ENCODE measurements around the gene FNIP1. TPM values are rescaled to one million over a fixed set of nuclear protein-coding genes. Genes with fewer than 3 reads are reported as not detected.

FNIP1 gene
- total RNA-seq, 2 donors from 2014 or later = 19.9 to 25.6 TPM

DNA sequence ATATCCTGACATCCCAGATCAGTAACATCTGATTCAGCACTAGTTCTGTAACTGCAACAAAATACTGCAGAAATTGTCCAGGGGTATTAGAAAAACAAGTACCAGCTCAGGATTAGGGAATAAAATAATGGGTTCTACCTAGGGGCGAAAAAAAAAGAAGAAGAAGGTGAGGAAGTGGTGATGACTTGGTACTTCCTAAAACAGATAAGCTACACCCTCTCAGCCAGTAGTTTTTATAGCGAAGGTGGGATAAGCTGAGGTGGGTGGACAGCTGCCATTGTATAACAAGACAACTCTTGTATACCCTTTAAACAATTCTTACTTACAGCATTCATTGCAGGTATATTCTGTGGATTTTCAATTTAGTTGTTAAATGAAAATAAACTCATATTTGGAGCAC is 180.9 kb downstream of the FNIP1 start:
- no peak overlapping the region for H3K4me3 Mint-ChIP-seq
- no peaks in the 10 kb centered on the region for H3K9me3 ChIP-seq (ENCODE audit: control insufficient read depth, low read length)
- H3K27me3 ChIP-seq (ENCODE audit: control insufficient read depth, insufficient read depth, low read length, poor library complexity, severe bottlenecking) = no peaks in the 10 kb centered on the region
- H3K36me3 ChIP-seq (ENCODE audit: control insufficient read depth, insufficient read depth, low read length) = no peaks in the 10 kb centered on the region
- H3K27ac Mint-ChIP-seq = no peak overlapping the region
- H3K9ac ChIP-seq (ENCODE audit: extremely low read depth, low read length, poor library complexity, severe bottlenecking) = no peak overlapping the region
- H3K9me3 Mint-ChIP-seq = peaks cover 4% of the 10 kb centered on the region
- H3K4me3 ChIP-seq (ENCODE audit: low read length) = no peak overlapping the region
- peaks cover 7% of the 10 kb centered on the region for H3K4me1 Mint-ChIP-seq
- H3K27ac ChIP-seq (ENCODE audit: low read depth, low read length) = no peak overlapping the region
- TF ChIP-seq, protein P1, sequence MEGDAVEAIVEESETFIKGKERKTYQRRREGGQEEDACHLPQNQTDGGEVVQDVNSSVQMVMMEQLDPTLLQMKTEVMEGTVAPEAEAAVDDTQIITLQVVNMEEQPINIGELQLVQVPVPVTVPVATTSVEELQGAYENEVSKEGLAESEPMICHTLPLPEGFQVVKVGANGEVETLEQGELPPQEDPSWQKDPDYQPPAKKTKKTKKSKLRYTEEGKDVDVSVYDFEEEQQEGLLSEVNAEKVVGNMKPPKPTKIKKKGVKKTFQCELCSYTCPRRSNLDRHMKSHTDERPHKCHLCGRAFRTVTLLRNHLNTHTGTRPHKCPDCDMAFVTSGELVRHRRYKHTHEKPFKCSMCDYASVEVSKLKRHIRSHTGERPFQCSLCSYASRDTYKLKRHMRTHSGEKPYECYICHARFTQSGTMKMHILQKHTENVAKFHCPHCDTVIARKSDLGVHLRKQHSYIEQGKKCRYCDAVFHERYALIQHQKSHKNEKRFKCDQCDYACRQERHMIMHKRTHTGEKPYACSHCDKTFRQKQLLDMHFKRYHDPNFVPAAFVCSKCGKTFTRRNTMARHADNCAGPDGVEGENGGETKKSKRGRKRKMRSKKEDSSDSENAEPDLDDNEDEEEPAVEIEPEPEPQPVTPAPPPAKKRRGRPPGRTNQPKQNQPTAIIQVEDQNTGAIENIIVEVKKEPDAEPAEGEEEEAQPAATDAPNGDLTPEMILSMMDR (conservative IDR thresholded peaks at IDR 0.05) = no peak
- peaks cover 4% of the 10 kb centered on the region for H3K4me1 ChIP-seq (ENCODE audit: control insufficient read depth, insufficient read depth, low read length)
- H3K36me3 Mint-ChIP-seq (ENCODE audit: low read depth) = peaks cover 5% of the 10 kb centered on the region
- 88 to 100% methylated on average over 1 of the region's 2 CpGs for WGBS, 2 experiments (ENCODE audit: insufficient coverage in 1 of 2, insufficient read length in 1 of 2)
- no peaks in the 10 kb centered on the region for H3K27me3 Mint-ChIP-seq (ENCODE audit: insufficient read depth)
- DNase-seq = no peak

DNA sequence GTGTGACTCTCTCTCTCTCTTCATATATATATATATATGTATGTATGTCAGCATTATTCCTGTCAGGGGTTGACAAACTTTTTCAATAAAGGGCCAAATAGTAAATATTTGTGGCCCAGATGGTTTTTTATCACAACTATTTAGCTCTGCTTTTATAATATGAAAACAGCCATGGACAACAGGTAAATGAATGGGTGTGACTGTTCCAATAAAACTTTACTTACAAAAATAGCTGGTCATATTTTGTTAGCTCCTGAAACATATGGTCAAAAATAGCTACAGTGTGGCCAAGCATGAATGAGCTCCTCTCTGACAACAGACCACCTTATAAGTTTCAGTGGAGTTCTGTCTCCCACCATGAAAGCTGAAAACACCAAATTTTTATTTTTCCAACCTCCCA is 183.4 kb downstream of the FNIP1 start:
- no peaks in the 10 kb centered on the region for H3K9me3 ChIP-seq (ENCODE audit: control insufficient read depth, low read length)
- TF ChIP-seq, protein P1 (conservative IDR thresholded peaks at IDR 0.05) = no peak
- H3K9ac ChIP-seq (ENCODE audit: extremely low read depth, low read length, poor library complexity, severe bottlenecking) = no peak overlapping the region
- H3K4me3 Mint-ChIP-seq = no peak overlapping the region
- no peak overlapping the region for H3K27ac ChIP-seq (ENCODE audit: low read depth, low read length)
- peaks cover 6% of the 10 kb centered on the region for H3K4me1 Mint-ChIP-seq
- H3K27me3 ChIP-seq (ENCODE audit: control insufficient read depth, insufficient read depth, low read length, poor library complexity, severe bottlenecking) = no peaks in the 10 kb centered on the region
- peaks cover 4% of the 10 kb centered on the region for H3K9me3 Mint-ChIP-seq
- H3K27me3 Mint-ChIP-seq (ENCODE audit: insufficient read depth) = no peaks in the 10 kb centered on the region
- no peaks in the 10 kb centered on the region for H3K36me3 ChIP-seq (ENCODE audit: control insufficient read depth, insufficient read depth, low read length)
- peaks cover 4% of the 10 kb centered on the region for H3K4me1 ChIP-seq (ENCODE audit: control insufficient read depth, insufficient read depth, low read length)
- H3K4me3 ChIP-seq (ENCODE audit: low read length) = no peak overlapping the region
- peaks cover 5% of the 10 kb centered on the region for H3K36me3 Mint-ChIP-seq (ENCODE audit: low read depth)
- no peak overlapping the region for H3K27ac Mint-ChIP-seq
- DNase-seq = no peak

DNA sequence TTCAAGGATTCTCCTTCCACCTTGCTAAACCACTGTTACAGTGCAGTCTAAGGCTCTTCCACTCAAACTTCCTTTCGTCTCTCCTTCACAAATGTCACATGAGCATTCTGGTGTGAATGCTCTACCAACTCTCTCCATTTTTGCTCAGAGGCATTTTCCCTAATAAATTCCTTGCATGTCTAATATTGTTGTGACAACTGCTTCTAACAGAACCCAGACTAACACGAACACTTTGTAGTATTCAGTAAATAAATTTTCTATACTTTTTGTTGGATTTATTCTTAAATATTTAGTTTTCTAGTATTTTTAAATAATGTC is 185.8 kb downstream of the FNIP1 start:
- no peaks in the 10 kb centered on the region for H3K27me3 Mint-ChIP-seq (ENCODE audit: insufficient read depth)
- H3K27ac Mint-ChIP-seq = no peak overlapping the region
- H3K9ac ChIP-seq (ENCODE audit: extremely low read depth, low read length, poor library complexity, severe bottlenecking) = no peak overlapping the region
- H3K27me3 ChIP-seq (ENCODE audit: control insufficient read depth, insufficient read depth, low read length, poor library complexity, severe bottlenecking) = no peaks in the 10 kb centered on the region
- no peaks in the 10 kb centered on the region for H3K36me3 ChIP-seq (ENCODE audit: control insufficient read depth, insufficient read depth, low read length)
- H3K4me3 ChIP-seq (ENCODE audit: low read length) = no peak overlapping the region
- WGBS, 2 experiments (ENCODE audit: insufficient coverage in 1 of 2, insufficient read length in 1 of 2) = 94% methylated on average over 1 to 2 of the region's 2 CpGs
- no peaks in the 10 kb centered on the region for H3K9me3 ChIP-seq (ENCODE audit: control insufficient read depth, low read length)
- H3K4me1 ChIP-seq (ENCODE audit: control insufficient read depth, insufficient read depth, low read length) = peaks cover 4% of the 10 kb centered on the region
- TF ChIP-seq, protein P1 (conservative IDR thresholded peaks at IDR 0.05) = no peak
- no peak for DNase-seq
- peaks cover 4% of the 10 kb centered on the region for H3K9me3 Mint-ChIP-seq
- H3K4me1 Mint-ChIP-seq = peaks cover 9% of the 10 kb centered on the region
- H3K4me3 Mint-ChIP-seq = no peak overlapping the region
- H3K27ac ChIP-seq (ENCODE audit: low read depth, low read length) = no peak overlapping the region
- peaks cover 5% of the 10 kb centered on the region for H3K36me3 Mint-ChIP-seq (ENCODE audit: low read depth)
